Upper lobe of left lung (tissue), 4 donors: ENCODE results near the gene RSBN1L.

Experiments used
- CTCF ChIP-seq, 6 experiments: fragments of 450-650 bp in 4 of 6; fragments of 200-600 bp in 2 of 6; sonication (generic) in 2 of 6; IDR thresholded peaks; one replicate each; pipeline ENCODE4 v1.5.1; 2016 to 2019; ENCODE audit warnings: antibody characterized with exemption in 6 of 6
- POLR2AphosphoS5 ChIP-seq, 2 donors: sonication (generic); formaldehyde crosslinking; IDR thresholded peaks; one replicate each; pipeline ENCODE4 v1.5.1; 2017; ENCODE audit warnings: antibody characterized with exemption in 2 of 2

DNA sequence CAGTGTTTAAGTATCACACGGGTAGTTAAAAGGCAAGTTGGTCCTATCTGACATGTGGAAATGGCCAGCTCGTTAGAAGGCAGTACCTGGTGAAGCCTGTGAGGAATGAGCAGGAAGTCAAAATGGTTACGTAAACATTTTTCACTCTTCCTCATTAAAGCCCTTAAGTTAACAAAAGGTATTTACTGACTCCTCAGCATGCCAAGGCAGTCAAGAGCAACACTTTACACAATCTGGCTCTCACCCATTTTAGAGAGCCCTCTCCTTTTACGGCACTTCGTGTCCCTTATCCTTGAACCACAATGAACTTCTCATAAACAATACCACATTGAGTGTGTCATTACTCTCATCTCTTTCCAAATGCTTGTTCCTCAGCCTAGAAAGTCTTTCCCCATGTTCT is 11.0 kb upstream of the RSBN1L start:
- TF ChIP-seq CTCF (IDR thresholded peaks at IDR 0.05) (peak in 4 of 6 experiments; percentile 27 to 51 (median 34)), POLR2AphosphoS5 (IDR thresholded peaks at IDR 0.05) (peak; percentile 77 to 81)
